Mesenchymal stem cell (in vitro differentiated cells and primary cell): ENCODE measurements around the gene FES.

Experiments used
- DNase-seq: peaks from one replicate; pipeline ENCODE4 v3.0.0-alpha.2; 2013
- H2AFZ ChIP-seq: one replicate; pipeline ENCODE4 v1.6.1; 2013; ENCODE audit warnings: low read depth, mild to moderate bottlenecking, control low read depth, inconsistent platforms, low read length, moderate library complexity
- H2AK5ac ChIP-seq: 2 replicates; pipeline ENCODE4 v1.6.1; 2013; ENCODE audit warnings: low read length, moderate library complexity, mild to moderate bottlenecking, inconsistent platforms; ENCODE audit not compliant: severe bottlenecking
- H2BK120ac ChIP-seq: one replicate; pipeline ENCODE4 v1.6.1; 2013; ENCODE audit warnings: low read depth, mild to moderate bottlenecking, inconsistent platforms, low read length, moderate library complexity
- H2BK12ac ChIP-seq, 2 experiments: one replicate each; pipeline ENCODE4 v1.6.1; 2013; ENCODE audit warnings: inconsistent platforms in 2 of 2, low read length in 2 of 2, mild to moderate bottlenecking in 2 of 2, moderate library complexity in 2 of 2, control low read depth in 1 of 2
- H2BK15ac ChIP-seq: one replicate; pipeline ENCODE4 v1.6.1; 2013; ENCODE audit warnings: mild to moderate bottlenecking, low read depth, inconsistent platforms; ENCODE audit not compliant: poor library complexity, severe bottlenecking
- H2BK5ac ChIP-seq: 2 replicates; pipeline ENCODE4 v1.6.1; 2013; ENCODE audit warnings: low read depth, mild to moderate bottlenecking, low read length, control low read depth, inconsistent platforms; ENCODE audit not compliant: poor library complexity, severe bottlenecking
- H3K14ac ChIP-seq, 2 experiments: one replicate each; pipeline ENCODE4 v1.6.1; 2013; ENCODE audit warnings: inconsistent platforms in 2 of 2, low read length in 2 of 2, control low read depth in 1 of 2, mild to moderate bottlenecking in 1 of 2, moderate library complexity in 1 of 2
- H3K18ac ChIP-seq, 2 experiments: one replicate each; pipeline ENCODE4 v1.6.1; 2013; ENCODE audit warnings: inconsistent platforms in 2 of 2, low read length in 2 of 2, control low read depth in 1 of 2, low read depth in 1 of 2, mild to moderate bottlenecking in 1 of 2
- H3K23ac ChIP-seq, 2 experiments: one replicate each; pipeline ENCODE4 v1.6.1; 2013; ENCODE audit warnings: inconsistent platforms in 2 of 2, low read length in 2 of 2, mild to moderate bottlenecking in 2 of 2, moderate library complexity in 2 of 2, control low read depth in 1 of 2
- H3K27ac ChIP-seq: 2 replicates; pipeline ENCODE4 v1.5.1; 2013; ENCODE audit warnings: mild to moderate bottlenecking, moderate library complexity, low read length, control low read depth, inconsistent platforms; ENCODE audit not compliant: poor library complexity, severe bottlenecking
- H3K27me3 ChIP-seq, 2 experiments: 2 replicates each; pipeline versions ENCODE4 v1.6.1 to v1.7.0; 2013; ENCODE audit warnings: low read length in 2 of 2, mild to moderate bottlenecking in 2 of 2, moderate library complexity in 2 of 2, control low read depth in 1 of 2, inconsistent platforms in 1 of 2; ENCODE audit not compliant: control insufficient read depth in 1 of 2, insufficient read depth in 1 of 2
- H3K36me3 ChIP-seq, 2 experiments: 2 replicates each; pipeline versions ENCODE4 v1.6.1 to v1.7.0; 2013; ENCODE audit warnings: low read length in 2 of 2, control low read depth in 1 of 2, inconsistent platforms in 1 of 2, low read depth in 1 of 2, mild to moderate bottlenecking in 1 of 2; ENCODE audit not compliant: insufficient read depth in 2 of 2, control insufficient read depth in 1 of 2
- H3K4ac ChIP-seq, 2 experiments: one replicate each; pipeline ENCODE4 v1.6.1; 2013; ENCODE audit warnings: inconsistent platforms in 2 of 2, low read length in 2 of 2, mild to moderate bottlenecking in 2 of 2, moderate library complexity in 2 of 2, control low read depth in 1 of 2, low read depth in 1 of 2
- H3K4me1 ChIP-seq: 2 replicates; pipeline ENCODE4 v1.6.1; 2013; ENCODE audit warnings: low read depth, low read length, control low read depth; ENCODE audit not compliant: control insufficient read depth, insufficient read depth
- H3K4me2 ChIP-seq: 2 replicates; pipeline ENCODE4 v1.6.1; 2013; ENCODE audit warnings: low read length, mild to moderate bottlenecking, inconsistent platforms; ENCODE audit not compliant: poor library complexity, severe bottlenecking
- H3K4me3 ChIP-seq, 2 experiments: 2 replicates each; pipeline versions ENCODE4 v1.5.1 to v1.7.0; 2013; ENCODE audit warnings: low read length in 2 of 2, mild to moderate bottlenecking in 2 of 2, control low read depth in 1 of 2, low read depth in 1 of 2; ENCODE audit not compliant: insufficient read depth in 1 of 2
- H3K79me1 ChIP-seq: replicated peaks from 2 replicates; pipeline ENCODE4 v1.6.1; 2013; ENCODE audit warnings: mild to moderate bottlenecking, control low read depth, low read length, inconsistent platforms; ENCODE audit not compliant: poor library complexity, severe bottlenecking
- H3K9ac ChIP-seq: 2 replicates; pipeline ENCODE4 v1.7.0; 2013; ENCODE audit warnings: mild to moderate bottlenecking, low read length, moderate library complexity
- H3K9me3 ChIP-seq: 2 replicates; pipeline ENCODE4 v1.7.0; 2013; ENCODE audit warnings: mild to moderate bottlenecking, low read length; ENCODE audit not compliant: control insufficient read depth
- H4K8ac ChIP-seq: one replicate; pipeline ENCODE4 v1.6.1; 2013; ENCODE audit warnings: inconsistent platforms, mild to moderate bottlenecking, low read length, moderate library complexity
- H4K91ac ChIP-seq: one replicate; pipeline ENCODE4 v1.6.1; 2013; ENCODE audit warnings: mild to moderate bottlenecking, low read length, inconsistent platforms
- WGBS: methylation state at CpG from one replicate; pipeline ENCODE4 v1.1.7; 2013; ENCODE audit warnings: mixed read lengths; 5-methylcytosine and 5-hydroxymethylcytosine counted together

FES gene

GRCh38 chr15:90871139-90871715, 13.1 kb upstream of the FES start:
- Histone ChIP-seq H3K4me2 (peak overlapping the region; percentile 89), H3K27me3 (no peaks in the 10 kb centered on the region), H3K4ac (peak overlapping the region; percentile 92 to 93), H3K36me3 (peaks cover 7 to 12% of the 10 kb centered on the region in 2 experiments), H2BK12ac (peak overlapping the region in 1 of 2 experiments; percentile 60), H3K27ac (peak overlapping the region; percentile 80), H3K9ac (peak overlapping the region; percentile 93), H3K23ac (peak overlapping the region in 1 of 2 experiments; percentile 86), H3K4me3 (peak overlapping the region; percentile 73 to 94), H2BK5ac (no peak overlapping the region), H3K14ac (no peak overlapping the region), H3K4me1 (peaks cover 43% of the 10 kb centered on the region), H3K79me1 (peaks cover 9% of the 10 kb centered on the region), H2BK15ac (peak overlapping the region; percentile 85), H3K18ac (peak overlapping the region; percentile 88 to 96), H2AFZ (no peak overlapping the region), H4K91ac (peak overlapping the region; percentile 88), H4K8ac (peak overlapping the region; percentile 80), H2BK120ac (peak overlapping the region; percentile 92), H3K9me3 (no peaks in the 10 kb centered on the region), H2AK5ac (no peak overlapping the region)
- DNase-seq: peak; percentile 64
- under 1% methylated on average over 18 of the region's 71 CpGs for WGBS

- Histone ChIP-seq H3K4me2 (peak overlapping the region; percentile 89), H3K4ac (peak overlapping the region; percentile 46 to 60), H3K23ac (peak overlapping the region in 1 of 2 experiments; percentile 85), H3K14ac (peak overlapping the region in 1 of 2 experiments; percentile 91), H3K79me1 (peaks cover 14% of the 10 kb centered on the region), H3K36me3 (peaks cover 14 to 19% of the 10 kb centered on the region in 2 experiments), H2BK15ac (peak overlapping the region; percentile 85), H3K4me3 (peak overlapping the region; percentile 73 to 94), H2AFZ (no peak overlapping the region), H3K9ac (peak overlapping the region; percentile 93), H3K4me1 (peaks cover 43% of the 10 kb centered on the region), H4K91ac (peak overlapping the region; percentile 75), H3K9me3 (no peaks in the 10 kb centered on the region), H2BK120ac (peak overlapping the region; percentile 92), H3K18ac (peak overlapping the region; percentile 87 to 88), H2BK12ac (peak overlapping the region; percentile 12 to 76), H4K8ac (no peak overlapping the region), H3K27ac (peak overlapping the region; percentile 82), H3K27me3 (no peaks in the 10 kb centered on the region), H2AK5ac (no peak overlapping the region), H2BK5ac (peak overlapping the region; percentile 35)
- under 1% methylated on average over 50 of the region's 77 CpGs for WGBS
- DNase-seq: peak; percentile 29
Observed at GRCh38 chr15:90871716-90872485, 12.4 kb upstream of the FES start.

- Histone ChIP-seq H3K27ac (peak overlapping the region; percentile 82), H2BK5ac (peak overlapping the region; percentile 35), H3K23ac (peak overlapping the region in 1 of 2 experiments; percentile 85), H2BK15ac (peak overlapping the region; percentile 46), H4K8ac (no peak overlapping the region), H3K79me1 (peaks cover 15% of the 10 kb centered on the region), H3K4me1 (peaks cover 43% of the 10 kb centered on the region), H3K4me2 (peak overlapping the region; percentile 89), H3K18ac (peak overlapping the region; percentile 87 to 88), H3K36me3 (peaks cover 21 to 26% of the 10 kb centered on the region in 2 experiments), H4K91ac (peak overlapping the region; percentile 25), H2BK120ac (no peak overlapping the region), H3K9ac (peak overlapping the region; percentile 93), H2AK5ac (peak overlapping the region; percentile 26), H3K4ac (peak overlapping the region; percentile 46 to 82), H3K9me3 (no peaks in the 10 kb centered on the region), H2BK12ac (peak overlapping the region in 1 of 2 experiments; percentile 76), H3K27me3 (no peaks in the 10 kb centered on the region), H2AFZ (no peak overlapping the region), H3K14ac (peak overlapping the region in 1 of 2 experiments; percentile 91), H3K4me3 (peak overlapping the region; percentile 73 to 94)
- WGBS: 16% methylated on average over 12 of the region's 12 CpGs
- peak; percentile 90 for DNase-seq
Observed at GRCh38 chr15:90872486-90873184, 11.7 kb upstream of the FES start.
